RPMI7951 (cell line): ENCODE data around the gene DDX10. TPM values are rescaled to one million over a fixed set of nuclear protein-coding genes. Genes with fewer than 3 reads are reported as not detected.
A peak's percentile ranks its signal among the peaks of the same experiment; 100 is the strongest.
"Not testable (repeated sequence)": the region's sequence is repeated elsewhere in the genome, so short reads cannot be mapped to it uniquely, and the experiment has no call there.

ENCODE experiments used
- DNase-seq: peaks from one replicate; pipeline ENCODE4 v3.0.0-alpha.2; 2012; ENCODE audit warnings: low read depth
- total RNA-seq: library from RNA; depleted of rRNA; stranded (reverse); fragments of >200 nt; shearing (Covaris generic); gene quantifications from 2 replicates; pipeline ENCODE4 v1.2.3, GENCODE V29; 2014

The DDX10 gene
- total RNA-seq, 1 experiment from 2014 or later: 26.8 TPM

DNA sequence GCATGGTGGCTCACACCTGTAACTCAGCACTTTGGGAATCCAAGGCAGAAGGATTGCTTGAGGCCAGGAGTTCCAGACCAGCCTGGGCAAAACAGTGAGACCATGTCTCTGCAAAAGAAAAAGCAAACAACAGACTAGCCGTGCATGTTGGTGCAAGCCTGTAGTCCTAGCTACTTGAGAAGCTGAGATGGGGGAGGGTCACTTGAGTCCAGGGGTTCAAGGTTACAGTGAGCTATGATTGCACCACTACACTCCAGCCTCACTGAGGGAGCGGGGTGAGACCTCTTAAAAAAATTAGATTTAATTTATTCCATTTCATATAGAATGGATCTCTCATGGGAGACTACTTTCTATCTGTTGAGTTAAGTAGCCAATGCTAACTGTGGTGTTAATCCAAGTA, 50.4 kb downstream of the DDX10 start:
- no peak for DNase-seq

DNA sequence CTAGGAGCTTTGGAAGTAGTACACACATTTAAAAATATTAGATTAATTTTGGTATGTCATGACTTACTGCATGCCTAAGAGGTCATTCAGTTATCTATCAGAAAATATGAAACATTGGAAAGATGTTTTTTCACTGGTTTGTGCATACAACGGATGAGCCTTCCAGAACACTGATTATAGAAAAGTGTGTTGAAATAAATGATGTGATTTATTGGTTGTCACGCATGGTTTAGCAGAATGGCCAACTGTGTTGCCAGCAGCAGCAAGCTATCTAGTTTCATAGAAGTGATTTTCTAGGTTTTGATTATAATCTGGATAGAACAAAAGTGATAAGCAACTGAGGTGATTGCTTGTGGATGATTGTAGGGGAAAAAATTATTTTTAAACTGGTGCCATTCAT, 53.6 kb downstream of the DDX10 start:
- DNase-seq: no peak

DNA sequence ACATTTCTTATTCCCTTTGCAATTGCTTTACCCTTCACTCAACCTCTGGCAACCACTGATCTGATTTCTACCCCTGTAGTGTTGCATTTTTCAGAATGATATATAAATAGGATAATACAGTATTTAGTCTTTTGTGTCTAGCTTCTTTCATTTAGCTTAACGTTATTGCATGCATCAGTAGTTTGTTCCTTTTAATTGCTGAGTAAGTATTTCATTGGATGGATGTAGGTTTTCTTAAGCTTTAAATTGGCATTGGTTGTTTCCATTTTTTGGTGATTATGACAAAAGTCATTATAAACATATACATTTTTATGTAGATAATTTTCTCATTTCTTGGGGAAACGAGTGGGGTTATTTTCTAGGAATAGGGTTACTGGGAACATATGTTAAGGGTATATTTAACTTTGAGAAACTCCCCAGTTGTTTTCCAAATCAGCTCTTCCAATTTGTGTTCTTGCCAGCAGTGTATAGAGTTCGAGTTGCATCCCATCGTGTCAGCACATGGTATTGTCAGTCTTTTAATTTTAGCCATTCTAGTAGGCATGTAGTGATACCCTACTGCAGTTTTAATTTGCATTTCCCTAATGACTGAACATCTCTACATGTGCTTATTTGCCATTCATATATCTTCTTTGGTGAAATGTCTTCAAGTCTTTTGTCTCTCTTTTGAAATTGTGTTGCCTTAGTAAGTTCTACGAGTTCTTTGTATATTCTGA, 60.3 kb downstream of the DDX10 start:
- no peak for DNase-seq

DNA sequence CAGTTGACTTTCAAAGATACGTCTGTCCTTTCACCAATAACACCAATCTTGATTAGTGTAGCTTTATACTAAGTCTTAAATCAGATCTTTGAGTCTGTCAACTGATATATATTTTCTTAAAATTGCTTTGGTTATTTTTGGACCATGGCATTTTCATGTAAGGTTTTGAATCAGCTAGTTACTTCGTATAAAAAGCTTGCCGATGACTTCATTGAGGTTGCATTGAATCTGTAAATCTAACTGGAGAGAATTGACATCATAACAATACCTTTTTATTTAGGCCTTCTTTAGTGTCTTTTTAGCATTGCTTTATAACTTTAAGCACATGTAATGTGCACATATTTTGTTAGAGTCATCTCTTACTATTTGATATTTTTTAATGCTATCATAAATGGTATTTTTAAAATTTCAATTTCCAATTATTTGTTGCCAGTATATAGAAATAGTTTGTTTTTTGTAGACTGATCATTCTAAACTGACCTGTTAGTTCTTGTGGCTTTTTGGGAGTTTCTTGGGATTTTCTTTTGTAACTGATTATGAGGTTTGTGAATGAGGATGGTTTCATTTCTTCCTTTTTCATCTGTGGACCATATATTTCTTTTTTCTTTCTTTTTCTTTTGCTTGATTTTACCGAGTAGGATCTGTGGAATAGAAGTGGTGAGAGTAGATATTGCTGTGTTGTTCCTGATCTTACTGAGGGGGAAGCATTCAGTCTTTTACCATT, 61.4 kb downstream of the DDX10 start:
- no peak for DNase-seq

DNA sequence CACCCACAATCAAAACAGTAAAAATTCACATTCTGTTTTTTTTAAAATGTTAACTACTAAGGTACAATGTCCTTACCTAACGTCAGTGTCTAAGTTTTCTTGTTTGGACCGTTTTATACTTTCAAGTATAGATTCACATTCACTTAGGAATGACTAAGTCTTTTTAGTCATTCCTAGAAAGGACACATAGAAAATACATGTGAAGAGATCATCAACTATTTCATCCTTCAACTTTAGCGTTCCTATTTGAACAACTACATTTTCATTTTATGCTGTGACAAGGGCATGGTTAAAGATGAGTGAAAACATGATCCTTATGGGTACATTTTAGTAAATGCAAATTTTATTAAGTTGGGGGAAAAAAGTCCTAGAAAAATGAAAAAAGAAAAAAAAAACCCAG, 62.8 kb downstream of the DDX10 start:
- no peak for DNase-seq

DNA sequence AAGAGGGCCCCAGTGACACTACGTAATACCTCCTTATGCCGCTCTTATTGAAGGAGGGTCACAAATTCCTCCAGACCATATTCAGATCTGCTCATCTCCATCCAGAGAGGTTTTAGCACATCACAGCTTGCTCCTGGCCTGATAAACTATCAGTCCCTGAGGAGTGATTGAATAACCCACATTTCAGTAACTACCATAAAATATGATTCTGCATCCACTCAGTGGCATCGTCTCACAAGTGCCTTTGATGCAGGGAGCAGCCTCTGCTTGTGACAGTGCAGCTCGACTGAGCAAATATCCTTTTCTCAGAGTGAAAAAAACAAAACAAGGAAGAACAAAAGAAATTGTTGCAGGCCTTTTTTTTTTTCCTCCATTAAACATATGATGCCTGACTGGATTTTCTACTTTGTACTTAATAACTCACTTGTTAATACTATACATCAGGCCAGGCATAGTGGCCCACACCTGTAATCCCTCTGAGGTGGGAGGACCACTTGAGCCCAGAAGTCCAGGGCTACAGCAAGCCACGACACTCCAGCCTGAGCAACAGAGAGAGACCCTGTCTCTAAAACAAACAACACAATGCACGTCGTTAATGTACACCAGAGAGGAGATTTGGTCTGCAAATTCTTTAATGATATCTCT, 64.5 kb downstream of the DDX10 start:
- DNase-seq: no peak

DNA sequence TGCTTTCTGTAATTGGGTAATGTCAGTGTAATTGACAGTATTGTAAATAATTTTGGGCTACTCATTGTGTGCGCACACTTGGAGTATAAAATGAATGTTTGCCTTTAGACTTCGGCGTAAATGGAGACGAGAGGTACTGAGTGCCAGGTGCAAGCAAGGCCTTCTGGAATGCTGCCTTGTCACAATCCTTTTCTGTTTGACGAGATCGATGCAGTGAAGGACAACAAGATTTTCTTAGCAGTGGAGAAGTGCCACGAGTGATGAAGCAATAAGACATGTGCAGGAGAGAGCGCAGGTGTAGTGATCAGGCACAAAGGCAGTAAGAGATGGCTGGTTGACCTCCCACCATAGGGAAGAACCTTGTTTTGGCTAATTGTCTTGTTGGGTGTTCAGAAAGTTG, 67.5 kb downstream of the DDX10 start:
- no peak for DNase-seq

DNA sequence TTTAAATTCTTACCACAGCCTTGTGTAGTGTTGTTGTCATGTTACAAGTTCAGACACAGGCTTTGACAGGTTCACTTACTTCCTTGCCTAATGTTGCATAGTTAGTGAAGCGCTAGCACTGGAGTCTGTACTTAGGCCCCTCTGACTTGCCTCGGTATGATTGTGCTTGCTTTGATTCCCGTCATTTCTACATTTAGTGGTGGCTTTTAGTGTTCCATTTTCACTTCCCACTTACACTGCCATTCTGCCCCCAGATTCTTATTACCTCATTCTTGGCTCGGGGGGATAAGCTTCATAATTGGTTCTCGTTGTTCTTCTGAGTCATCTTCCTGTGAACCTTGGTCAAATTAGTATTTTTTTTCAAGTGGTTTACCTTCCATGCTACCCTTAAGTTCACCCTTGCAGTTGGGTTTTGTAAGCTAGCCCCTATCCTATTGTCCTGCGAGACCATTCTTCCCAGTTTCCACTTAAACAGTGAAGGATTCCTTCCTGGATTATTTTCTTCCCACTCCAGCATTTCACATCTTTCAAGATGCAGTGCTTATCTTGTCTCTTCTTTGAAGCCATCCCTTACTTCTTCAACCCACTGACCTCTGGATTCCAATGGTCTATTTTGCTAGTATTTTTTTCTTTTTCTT, 68.7 kb downstream of the DDX10 start:
- DNase-seq: peak; percentile 82

DNA sequence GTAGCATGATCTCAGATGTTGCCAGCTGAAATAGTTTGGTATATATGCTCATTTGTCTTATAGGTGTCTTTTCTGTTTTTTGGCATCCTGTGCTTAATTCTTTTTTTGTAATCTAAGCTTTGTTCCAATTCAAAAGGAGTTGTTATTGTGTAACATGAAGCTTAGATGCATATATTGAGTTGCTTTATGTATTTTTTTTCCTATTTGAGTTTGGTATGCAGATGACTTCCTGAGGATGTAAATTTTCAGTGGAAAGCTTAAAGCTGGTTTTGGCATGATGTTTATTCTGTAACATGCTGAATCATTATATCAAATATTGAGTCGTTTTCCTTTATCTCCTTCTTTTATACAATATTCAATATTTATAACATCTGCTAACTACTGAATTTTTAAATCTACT, 69.4 kb downstream of the DDX10 start:
- DNase-seq: no peak

DNA sequence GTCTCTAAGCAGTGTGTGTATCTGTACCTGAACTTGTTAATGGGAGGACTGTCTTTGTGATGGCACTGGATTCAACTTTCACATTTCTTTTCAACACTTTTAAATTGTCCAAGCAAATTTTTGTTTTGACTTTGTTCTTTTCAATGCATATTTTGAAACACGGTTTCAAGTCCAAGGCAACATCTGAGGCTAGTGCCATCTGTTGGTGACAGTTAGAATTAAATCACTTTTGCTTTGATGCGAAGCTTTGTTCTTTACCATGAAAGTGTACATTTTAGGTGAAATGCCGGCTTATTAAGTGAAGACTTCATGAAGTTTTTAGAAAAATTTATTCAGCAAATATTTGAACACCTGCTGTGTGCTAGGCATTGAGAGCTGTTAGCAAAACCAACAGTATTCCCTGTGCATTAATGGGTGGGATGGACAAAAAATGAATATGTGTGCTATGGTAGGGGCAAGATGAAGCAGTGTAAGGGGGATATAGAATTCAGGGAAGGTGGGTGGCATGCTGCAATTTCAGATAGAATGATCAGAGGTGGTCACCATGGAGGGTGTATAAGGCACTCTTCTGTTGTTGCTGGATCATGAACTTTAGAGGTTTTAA, 70.2 kb downstream of the DDX10 start:
- DNase-seq: peak; percentile 34

DNA sequence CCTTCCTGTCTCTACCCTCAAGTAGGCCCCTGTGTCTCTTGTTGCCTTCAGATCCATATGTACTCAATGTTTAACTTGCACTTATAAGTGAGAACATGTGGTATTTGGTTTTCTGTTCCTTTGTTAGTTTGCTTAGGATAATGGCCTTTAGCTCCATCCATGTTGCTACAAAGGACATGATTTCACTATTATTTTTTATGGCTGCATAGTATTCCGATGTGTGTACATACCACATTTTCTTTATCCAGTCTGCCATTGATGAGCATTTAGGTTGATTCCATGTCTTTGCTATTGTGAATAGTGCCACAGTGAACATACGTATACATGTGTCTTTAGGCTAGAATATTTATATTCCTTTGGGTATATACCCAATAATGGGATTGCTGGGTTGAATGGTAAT, 75.3 kb downstream of the DDX10 start:
- not testable (repeated sequence) for DNase-seq

DNA sequence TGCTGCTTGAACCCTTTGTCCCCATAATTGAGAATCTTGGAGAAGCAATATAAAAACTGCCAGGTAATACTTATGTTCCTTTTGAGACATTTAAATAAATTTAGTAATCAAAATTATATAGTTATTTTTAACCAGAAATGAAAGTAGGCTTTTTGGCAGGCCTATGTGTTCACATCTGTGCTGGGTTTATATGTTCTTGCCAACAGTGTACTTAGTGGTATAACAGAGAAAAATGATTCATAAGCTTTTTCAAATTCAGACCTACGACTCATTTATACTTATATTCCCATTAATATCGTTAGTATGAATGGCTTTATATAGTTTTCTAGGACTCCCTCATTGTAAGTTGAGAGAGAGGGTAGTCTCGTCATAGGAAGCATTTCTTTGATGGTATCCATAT, 79.0 kb downstream of the DDX10 start:
- no peak for DNase-seq

DNA sequence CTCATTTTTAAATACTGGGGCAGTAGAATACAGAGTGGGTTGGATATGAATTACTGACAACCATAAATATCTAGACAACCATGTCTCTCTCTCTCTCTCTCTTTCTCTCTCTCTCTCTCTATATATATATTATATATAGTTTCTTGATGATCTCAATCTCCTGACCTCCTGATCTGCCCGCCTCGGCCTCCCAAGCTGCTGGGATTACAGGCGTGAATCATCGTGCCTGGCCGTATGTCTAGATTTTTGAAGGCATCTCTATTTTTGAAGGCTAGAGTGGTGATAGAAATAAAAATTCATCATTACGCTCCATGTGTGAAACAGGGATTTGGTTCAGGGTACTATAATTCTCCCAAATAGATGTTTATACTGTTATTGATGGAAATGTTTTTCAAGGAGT, 84.1 kb downstream of the DDX10 start:
- no peak for DNase-seq

DNA sequence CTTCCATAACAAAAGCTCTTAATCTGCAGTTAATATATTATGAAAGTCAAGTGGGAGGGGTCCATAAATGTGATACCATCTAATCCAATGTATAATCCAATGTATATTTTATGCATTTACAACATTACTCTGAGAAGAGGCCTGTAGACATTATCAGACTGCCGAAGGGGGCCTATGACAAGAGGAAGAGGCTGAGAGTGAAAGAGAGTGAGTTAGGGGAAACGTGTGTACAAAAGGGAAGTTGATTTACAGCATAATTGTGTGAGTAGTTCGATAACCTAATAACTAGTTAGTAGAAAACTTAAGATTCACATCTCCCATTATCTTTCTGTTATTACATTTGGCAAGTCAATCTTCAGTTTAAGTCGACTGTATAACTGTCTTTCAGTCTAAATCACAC, 86.6 kb downstream of the DDX10 start:
- no peak for DNase-seq

DNA sequence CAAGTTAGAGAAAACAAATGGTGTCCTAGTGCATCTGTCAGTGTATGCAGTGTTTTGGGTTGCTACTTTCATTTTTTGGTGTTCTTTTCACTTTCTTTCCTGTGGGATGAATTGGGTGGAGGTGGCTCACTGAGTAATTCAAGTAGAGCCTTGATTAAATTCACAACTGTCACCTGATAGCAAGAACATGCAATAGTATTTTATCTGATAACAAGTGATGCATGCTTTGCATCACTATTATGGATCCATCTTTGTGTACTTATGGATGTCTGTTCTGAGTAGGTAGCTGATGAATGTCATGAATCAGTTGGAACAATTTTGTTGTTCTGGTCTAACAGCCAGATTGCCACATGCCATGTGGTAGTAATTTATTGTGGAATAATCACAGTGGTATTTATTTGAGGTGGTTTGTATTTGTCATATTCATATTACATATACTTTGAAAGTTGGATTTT, 87.5 kb downstream of the DDX10 start:
- DNase-seq: no peak

DNA sequence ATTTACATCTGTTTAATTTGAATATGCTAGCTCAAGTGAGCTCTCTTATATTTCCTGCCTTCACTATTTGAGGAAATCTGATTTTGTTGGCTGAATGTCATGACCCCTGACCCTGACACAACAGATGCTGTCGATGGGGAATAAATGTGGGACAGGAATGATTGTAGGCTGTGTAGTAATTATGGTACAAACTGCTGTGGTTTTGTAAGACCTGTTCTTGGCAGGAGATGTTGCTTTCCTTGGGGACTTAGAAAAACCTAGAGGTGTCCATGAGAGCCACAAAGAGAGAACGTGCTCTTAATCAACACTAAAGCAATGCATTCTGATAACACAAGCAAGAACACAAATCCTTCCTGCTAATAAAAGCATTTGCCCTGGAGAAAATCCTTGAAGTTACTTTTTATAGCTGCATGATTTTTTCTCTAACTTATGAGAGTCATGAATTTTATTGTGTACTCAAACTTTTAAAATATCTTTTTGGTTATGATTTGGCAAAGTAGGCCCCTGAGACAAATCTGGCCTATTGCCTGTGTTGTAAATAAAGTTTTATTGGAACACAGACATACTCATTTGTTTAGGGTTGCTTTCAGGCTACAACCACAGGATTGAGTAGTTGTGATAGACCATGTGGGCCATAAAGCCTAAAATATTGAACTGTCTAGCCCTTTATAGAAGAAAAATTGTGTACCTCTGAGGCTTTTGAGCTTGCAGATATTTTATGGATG, 90.2 kb downstream of the DDX10 start:
- DNase-seq: peak; percentile 12

DNA sequence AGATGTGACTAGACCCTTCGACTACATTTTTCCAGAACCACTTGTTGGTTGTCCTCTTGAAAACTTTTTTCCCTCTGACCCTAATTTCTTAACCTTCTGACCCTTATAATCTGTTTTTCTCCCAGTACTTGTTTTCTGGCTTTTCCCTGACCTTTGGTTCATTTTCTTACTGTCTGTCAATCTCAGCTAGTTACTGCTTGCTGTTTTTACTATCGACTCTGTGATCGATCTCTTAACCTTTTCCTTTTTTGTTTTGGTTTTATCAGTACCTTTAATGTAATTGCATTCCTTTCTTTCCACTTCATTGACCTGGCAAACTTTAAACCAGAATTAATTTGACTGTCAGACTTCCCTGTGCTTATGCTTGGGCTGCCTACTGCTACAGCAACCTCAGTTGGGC, 92.8 kb downstream of the DDX10 start:
- DNase-seq: no peak

DNA sequence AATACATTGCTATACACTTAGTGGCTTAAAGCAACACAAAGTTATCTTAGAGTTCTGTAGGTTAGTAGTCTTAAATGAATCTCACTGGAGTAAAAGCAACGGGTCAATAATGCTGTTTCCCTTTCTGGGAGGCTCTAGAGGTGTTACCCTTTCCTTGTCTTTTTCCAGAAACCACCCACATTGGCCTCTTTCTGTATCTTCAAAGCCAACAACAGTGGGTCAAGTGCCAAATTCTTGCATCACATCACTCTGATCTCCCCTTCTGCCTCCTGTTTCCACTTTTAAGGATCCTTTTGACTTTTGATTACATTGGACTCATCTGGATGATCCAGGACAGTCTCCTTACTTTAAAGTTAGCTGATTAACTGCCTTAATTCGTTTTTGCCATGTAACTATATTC, 93.6 kb downstream of the DDX10 start:
- peak; percentile 10 for DNase-seq

DNA sequence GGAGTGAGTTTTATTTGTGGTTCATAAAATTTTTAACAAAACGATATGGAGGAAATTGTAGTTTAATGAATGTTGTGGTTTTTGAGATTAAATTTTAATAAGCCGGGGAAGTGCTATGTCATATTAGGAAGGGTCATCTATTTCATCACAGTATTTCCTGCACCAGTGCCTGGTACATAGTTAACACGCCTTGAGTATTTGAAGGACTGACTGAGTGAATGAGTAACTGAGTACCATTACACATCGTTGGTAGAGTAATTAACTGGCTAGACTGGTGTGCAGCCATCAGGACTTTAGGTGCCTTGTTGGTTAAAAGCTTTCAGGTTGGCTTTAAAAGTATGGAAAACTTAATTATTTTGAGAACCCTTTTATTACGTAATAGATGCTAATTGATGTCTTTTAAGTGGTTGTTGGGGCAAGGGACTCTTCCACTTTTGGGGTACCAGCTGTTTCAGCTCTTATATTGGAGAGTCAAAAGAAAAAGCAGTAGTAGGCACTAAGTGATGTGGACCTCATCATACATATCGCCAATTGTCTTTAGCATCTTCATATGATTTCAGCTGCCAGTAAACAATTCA, 101.8 kb downstream of the DDX10 start:
- DNase-seq: no peak

DNA sequence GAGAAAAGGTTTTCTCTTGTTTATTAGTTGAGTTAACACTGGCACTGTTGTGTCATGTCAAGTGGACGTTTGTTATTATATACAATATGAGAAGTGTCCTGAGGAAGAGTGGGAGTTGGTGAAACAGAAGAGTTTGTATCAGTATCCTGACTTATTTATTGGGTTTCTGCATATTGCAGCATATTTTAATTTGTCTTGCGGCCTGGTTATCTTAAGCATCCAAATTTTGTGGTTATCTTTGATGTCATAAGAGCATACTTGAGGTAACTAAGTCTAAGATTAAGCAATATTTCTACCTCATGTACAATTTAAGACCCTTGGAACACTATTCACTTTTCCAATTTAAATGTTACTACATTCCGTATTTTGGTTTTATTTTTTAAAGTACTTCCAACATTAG, 103.5 kb downstream of the DDX10 start:
- DNase-seq: no peak

DNA sequence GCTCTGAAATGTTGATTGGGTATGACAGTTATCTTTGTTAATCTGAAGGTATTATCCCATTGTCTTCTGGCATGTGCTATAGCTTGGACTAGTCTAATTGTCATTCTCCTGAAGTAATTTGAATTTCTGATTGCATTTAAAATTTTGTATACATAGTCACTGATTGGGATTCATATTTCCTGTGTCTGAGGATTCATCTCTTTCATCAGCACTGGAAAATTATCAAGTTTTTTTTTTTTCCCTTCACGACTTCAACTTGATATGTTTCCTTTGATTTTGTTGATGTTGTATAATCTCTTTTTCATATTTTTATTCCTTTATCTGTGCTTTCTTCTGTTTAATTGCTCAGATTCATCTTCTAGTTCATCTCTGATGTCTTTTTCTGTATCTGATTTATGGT, 104.1 kb downstream of the DDX10 start:
- no peak for DNase-seq
